HG03139 (cell line): Measurements from ENCODE around the gene DGKB.

Source experiments
- ATAC-seq: cut with Tn5 transposase; IDR thresholded peaks from one replicate; pipeline ENCODE4 v1.9.1; 2021; ENCODE audit not compliant: unreplicated experiment

DGKB gene

DNA sequence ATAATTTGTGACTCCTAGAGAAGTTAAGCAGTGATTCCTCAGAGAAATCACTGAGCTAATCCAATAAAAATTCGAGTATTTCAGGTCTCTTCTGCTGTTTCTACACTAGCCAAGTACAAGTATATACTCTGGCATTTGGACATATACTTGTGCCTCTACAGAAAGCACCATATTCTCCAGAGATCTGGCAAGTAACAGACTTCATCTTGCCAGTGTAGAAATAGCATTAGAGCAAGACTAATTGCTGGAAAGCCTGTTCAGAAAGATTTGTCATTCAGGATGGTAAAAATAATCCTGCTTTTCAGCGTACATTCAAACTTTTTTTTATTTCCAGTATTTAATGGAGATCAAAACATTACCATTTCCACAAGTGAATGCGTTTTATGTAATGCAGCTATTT is 502.3 kb downstream of the DGKB start:
- no peak for ATAC-seq

DNA sequence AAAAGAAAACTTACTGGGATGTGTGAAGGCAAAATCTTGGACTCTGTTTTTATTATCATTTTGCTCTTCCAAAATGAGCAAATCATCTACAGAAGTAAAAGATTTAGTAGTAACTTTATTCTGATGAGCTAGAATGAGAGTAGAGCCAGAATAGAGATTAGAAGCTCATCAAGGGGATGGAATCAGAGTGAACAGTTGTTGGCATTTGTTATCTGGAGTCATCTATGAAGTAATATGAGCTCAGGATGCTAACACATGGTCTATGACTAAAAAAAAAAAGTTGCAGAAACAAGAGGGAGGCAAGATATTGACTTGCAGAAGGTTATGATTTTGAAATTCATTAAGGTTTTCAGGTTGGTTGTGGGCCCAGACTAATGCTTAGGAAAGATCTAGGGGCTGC is 504.0 kb downstream of the DGKB start:
- no peak for ATAC-seq

DNA sequence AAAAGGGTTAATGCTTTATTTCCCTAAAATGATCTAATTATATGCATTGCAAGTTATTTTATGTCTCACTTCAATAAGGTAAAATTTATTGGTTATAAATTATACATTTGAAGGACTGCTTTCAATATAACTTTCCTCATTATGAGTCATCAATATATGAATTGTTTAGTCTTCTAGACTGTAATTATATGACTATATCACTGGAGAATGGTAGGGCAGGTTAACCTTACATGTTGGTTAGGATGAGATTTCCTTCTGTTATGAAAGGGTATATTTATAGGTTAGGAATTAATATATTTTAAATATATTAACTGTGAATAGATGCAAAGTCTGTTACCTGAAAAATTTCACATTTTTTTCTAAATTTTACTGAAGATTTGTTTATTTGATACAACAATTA is 506.7 kb downstream of the DGKB start:
- no peak for ATAC-seq

DNA sequence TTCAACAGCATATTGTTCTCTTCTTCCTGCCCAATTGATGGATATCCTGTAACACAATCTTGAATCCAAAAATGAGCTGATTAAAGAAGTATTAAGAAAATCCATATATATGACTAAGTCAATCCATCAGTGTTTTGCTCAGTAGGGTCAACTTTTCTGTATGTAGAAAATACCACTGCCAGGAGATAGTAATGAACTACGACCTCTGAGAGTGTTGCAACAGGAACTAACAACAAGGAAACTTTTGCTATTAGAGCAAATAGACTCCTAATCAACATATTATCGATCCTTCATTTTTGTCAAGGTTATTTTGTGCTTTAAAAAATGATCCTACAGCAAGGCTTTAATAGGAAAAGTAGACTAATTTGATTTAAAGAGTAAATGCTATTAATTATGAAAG is 507.8 kb downstream of the DGKB start:
- ATAC-seq, result no peak

DNA sequence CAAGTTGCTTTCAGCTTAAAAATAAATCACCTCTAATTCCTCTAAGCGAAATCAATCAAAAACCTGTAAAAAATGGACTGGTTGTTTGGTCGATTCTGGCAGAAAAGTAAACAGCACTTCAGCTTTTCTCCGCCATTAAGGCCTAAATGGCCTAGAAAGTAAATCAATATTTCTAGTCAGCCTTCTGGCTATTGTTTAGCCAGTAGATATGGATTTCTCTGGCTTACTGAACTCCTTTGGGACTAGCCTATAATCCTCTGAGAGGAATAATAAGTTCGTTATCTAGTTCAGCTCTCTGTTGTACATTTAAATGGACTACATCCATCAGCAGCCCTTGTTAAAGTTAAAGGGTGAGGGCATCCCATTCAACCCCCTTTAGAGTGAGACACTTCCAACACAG is 513.0 kb downstream of the DGKB start:
- no peak for ATAC-seq

DNA sequence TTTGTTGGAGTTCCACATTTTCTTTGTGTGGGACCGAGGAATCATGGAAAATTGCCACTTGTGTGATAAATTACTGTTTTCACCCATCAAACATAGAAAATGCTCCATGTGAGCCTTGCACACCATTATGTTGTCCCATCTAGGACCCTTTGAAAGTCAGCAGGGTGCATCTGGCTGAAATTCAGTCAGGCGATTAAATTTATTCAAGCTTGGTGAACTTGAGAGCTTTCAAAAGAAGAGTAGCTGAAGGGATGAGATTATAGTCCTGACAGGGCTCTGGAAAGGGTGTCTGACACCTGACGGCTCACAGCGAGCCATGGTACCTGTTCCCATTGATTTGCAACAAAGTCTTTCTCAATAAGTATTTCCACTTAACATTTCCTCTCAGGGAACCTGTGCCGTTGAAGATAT is 513.4 kb downstream of the DGKB start:
- no peak for ATAC-seq

DNA sequence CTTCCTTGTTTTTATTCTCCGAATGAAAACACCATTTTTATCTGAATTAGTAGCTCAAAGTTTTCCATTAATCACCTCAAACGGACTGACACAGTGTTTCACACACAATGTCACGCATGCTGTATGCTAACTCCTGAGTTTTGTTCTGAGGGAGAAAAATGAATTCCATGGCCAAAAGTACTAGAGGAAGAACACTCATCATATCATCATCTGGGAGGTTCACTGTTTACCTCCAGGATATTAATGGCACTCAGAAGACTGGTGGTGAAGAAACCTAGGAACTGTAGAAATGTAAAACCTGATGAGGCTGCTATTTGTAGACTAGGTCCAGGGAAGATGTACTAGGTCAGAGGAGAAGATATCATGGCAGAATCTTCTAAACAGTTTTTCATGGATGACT is 517.5 kb downstream of the DGKB start:
- no peak for ATAC-seq

DNA sequence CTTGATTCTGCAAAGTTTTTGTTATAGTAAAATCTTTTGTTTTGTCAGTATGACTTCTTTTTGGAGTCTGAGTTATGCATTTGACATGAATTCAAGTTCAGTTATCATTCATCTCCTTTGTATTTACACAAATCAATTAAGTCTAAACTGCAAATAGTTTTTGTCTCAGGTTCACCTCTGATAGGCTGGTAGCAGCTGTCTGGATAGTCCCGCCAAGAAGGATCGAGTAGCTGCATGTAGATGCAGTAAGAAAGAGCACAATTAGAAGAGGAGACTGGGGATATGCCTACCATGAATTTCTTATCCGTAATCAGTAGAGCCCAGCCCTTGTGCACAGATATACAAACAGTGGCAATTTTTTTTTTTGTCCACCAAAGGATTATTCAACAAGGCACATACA is 520.6 kb downstream of the DGKB start:
- ATAC-seq, result no peak

DNA sequence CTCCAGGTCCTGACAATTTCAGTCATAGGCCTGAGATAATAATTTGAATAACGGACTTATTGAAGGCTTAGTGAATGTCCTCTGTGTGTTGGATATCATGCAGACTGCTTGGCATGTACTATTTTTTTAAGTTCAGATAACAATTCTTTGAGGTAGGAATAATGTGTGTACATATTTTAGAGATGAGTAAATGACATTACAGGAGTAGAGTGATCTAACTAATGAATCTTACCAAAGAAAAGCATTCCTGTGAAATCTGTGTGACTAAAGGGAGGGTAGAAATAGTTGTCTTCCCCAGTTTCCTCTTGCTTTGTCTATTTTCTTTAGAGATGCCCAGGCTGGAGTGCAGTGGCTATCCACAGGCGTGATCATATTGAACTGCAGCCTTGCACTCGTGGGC is 521.2 kb downstream of the DGKB start:
- no peak for ATAC-seq

DNA sequence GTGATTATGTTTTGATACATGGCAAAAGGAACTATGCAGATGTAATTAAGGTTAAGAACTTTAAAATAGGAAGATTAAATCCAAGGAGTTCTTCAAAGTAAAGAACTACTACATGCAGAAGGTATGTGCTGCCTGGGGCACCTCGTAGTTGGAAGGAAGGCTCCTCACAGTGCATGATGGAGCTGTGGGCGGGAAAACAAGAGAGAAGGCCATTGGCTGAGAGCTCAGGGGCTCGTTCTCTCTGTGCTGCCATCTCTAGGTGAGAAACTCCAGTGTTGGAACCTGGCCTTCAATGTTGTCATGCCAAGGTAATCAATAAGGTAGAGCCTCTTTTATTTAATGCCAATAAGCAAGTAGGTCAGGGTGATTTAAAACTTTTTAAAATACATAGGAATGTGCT is 521.7 kb downstream of the DGKB start:
- no peak for ATAC-seq

DNA sequence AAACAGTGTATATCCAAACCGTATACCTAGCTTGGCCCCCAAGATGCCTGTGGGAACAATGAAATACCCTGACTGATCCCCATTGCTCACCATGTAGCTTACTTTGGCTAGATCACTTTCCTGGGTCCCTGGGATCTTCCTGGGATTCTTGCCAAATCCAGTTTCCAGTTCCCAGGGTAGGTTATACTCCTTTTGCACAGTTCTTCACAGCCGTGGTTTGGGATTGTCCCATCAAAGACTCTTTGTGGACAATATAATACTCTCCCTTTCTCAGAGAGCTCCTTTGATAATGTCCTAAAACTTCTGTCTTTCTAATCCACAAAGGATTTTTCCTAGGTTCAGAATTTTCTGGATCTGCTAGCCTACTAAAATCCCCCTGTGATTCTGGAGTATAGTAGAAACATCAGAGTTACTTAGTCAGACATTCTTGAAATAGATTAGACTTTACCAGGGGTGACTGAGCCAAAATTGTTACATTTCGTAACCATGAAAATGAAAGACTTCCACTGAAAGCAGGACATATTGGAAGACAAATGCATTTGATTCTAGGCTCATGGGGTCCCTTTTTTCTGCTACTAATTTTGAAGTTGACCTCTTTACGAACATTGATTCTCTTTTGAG is 524.8 kb downstream of the DGKB start:
- ATAC-seq, result no peak

DNA sequence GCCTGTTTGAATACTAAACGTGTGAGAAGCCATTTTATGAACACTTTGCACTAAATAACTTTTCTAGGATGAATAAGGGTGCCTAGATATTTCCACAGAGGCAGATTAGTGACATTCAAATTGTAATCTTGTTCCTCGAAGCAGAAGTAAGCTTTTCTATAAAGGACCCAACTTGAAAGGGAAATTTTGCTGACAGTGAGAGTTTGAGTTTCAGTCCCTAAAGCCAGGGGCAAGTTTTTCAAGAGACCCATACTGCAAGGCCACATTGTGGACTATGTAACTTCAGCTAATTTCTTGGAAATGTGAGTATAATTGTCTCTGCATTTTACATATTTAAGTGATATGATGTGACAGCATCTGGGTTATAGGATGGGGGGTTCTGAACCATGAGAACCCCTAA is 525.8 kb downstream of the DGKB start:
- ATAC-seq, result no peak

DNA sequence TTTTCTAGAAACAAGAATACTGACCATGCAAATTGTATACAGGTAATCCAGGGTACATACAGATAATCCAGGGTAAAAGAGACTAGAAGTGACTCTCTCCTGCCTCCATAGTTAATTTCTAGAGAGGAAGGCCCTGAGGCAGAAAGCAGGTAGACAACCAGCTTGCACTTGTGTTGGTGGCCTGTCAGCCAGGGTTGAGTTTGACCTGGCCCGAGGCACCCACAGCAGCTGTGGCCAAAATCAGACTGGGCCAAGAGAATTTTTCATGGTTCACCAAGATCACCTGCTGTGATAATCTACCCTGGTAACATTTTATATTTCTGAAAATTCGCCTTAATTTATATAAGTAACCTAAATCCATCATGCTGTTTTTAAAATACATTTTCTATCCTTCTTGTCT is 526.6 kb downstream of the DGKB start:
- no peak for ATAC-seq

DNA sequence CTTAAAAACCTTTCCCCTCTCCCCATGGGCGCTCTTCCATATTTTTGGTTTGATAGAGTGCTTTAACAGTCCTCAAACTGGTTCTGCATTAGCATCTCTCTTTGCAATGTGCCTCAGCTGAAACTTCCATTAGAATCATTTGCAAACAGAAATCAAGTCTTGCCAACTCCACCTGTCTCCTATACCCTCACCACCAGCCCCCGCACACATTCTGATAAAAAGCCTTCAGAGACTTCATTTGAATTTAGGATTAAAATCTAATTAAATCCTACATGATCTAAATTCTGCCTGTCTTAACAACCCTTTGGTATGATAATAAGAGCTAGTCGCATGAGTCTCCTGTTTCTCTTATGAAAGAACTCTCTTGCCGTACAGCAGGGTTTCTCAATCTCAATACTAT is 528.2 kb downstream of the DGKB start:
- ATAC-seq, result no peak

DNA sequence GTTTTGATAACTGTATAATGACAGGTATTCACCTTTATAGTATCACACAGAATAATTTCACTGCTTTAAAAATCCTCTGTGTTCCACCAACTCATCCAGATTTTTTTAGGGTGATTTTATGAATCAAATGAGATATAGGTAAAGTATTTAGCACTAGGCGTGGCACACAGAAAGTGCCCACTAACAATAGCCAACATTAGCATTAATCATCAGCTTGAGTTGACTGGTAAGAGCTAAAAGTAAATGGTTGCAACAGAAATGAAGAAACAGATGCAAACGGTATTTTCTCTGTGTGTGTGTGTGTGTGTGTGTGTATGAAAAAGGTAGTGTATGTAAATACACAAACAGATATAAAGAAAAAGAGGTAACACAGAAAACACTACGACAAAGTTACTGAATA is 534.3 kb downstream of the DGKB start:
- ATAC-seq, result no peak

DNA sequence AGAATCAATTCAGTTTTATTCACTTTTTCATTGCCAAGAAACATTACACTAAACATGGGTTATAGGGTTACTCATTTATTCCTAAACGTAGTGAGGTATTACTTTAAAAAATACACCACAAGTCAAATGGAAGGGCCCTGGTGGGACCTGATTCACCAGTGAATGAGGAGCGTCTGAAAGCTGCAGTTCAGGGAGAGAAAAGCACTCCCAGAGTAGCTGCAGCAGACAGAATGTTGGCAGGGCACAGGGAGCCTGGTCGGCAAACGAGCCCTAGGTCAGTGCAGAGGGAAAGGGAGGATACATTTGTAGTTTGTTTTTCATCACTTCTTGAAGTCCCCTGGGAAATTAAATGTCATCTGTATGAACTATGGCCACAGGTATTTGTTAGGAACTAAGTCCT is 551.4 kb downstream of the DGKB start:
- ATAC-seq, result no peak

DNA sequence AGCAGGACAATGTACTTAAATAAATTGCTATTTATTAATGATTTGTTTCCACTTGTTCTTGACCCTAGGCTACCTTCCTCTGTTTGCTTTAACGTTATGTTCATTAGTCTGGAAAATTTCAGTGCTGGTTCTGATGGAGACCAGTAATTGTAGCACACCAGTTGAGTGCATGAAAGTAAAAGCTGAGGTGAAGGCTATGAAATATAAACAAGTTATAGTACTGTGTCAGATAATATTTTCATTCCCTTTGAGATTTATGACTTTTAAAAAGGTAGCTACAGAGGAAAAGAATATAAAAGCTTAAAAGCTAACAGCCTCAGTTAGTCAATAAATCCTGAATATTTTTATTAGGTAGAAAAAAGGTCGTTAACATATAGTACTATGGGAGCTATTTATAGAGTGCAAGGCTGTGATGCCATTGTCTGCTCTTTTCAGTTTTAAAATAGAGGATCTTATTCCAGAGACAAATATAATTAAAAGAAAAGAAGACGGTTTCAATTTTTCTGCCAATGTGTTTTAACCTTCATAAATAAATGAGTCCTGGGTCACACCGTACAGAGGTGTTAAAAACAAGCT is 561.3 kb downstream of the DGKB start:
- ATAC-seq, result no peak

DNA sequence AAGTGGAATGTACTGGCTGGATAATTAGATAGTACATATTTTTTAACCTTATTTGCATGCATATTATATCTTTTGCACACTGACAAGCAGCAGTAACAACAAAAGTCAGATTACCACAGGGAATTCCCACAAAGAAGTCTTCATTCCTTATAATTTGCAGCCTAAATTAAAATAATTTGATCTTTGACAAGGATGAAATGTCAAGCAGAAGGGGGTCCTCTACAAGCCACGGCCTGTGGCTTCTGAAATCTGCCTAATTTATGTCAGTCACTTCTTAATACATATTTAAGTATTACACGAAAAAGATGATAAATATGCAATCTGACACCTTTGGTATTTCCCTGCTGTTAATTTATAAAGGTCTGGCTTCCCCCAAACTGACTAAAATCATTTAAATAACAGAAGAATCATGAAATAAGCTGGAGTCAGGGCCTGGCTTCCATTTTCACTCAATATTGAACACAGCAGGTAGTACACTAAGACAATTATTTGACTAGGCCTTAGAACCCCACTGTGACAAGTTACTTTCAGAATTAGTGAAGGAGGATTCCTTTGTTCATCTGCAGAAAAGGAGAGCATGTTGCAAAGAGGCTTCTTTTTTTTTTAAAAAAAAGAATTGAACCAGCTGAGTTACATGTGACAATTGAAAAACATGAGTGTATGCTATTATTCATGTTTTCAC is 562.0 kb downstream of the DGKB start:
- no peak for ATAC-seq

DNA sequence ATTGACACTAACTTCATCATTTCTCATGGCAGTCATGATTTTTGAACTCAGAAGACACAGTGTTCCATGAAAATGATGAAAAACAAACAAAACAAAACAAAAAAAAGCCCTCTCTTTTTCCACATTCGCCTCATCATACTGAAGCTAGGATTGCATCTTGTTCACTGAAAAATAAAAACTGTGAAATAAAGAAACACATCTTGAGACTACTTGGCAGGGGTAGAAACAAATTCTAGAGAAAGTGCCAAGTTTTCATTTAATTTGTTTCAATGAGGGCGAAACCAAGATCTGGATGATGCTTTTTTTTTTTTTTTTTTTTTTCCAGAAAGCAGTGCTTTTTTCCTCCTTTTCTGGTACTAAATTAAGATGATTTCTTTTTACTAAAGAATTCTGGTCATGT is 562.7 kb downstream of the DGKB start:
- no peak for ATAC-seq

DNA sequence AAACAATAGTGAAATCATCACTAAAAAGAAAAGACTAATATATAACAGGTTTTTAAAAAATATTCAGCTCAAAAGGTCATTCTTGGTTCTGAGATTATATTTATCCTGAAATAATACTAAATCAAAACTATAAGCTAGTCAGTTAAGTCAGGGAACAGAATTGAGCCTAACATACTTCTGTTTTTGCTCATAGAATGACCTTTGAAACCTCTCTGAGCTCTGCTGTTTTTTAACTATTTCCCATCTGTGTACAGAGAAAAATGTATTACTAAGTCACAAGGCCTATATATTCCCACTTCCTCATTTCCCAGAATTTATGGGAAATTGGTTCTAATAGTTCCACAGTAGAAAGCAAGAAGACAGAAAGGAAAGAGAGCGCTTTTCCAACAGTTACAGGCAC is 566.3 kb downstream of the DGKB start:
- ATAC-seq, result no peak

DNA sequence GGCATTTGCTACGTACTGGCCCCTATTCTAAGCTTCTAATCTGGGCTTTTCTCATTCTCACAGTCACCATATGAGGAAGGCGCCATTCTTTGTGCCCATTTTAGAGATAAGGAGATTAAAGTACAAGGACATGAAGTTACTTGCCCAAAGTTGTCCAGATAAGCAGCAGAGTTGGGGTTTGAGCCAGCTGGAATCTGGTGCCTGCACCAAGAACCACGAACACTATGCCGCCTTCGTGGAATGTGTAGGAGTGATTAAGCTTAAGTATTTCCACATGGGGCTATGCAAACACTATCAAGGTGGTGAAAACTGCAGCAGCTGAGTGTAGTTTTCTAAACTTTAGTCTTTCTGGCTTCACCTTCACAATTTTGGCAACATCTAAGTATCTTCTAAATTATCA is 570.4 kb downstream of the DGKB start:
- no peak for ATAC-seq

DNA sequence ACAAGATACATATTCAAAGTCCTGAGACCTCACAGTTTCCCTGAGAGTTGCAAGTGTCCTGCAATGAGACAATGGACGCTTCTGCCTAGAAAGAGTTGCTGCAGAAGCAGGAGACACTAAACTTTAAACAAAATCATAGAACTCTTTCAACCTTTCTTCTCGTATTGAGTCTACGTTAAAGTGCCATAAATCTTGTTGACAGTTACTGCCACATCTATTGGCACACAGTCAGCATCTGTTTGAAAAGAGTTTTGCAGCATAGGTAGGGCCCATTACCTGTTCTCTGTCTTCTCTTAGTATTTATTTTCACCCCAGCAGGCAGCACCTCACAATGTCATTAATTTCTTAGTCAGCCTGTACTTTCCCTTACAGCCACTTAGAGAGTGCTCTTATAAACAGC is 577.8 kb downstream of the DGKB start:
- no peak for ATAC-seq

DNA sequence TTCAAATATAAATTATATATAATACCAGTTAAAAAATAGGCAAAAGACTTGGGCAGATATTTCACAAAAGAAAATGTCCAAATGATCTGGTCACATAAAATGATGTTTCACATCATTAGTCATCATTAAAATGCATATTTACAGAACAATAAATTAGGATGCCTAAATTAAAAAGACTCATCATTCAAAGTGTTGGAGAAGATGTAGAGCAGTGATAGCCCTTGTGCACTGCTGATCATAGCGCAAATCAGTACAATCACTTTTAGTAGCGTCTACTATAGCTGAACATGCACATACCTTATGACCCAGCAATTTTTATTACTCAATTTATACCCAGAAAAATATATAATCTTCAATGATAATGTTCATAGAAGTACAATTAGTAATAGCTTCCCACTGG is 579.8 kb downstream of the DGKB start:
- no peak for ATAC-seq
